Spinal cord (tissue), 10 donors: ENCODE data around the gene FAM110C. TPM values are rescaled to one million over a fixed set of nuclear protein-coding genes. Genes with fewer than 3 reads are reported as not detected.
"Not testable (repeated sequence)": the region's sequence is repeated elsewhere in the genome, so short reads cannot be mapped to it uniquely, and the experiment has no call there.

ENCODE experiments used
- DNase-seq, 6 donors: peaks; one replicate each; pipeline versions ENCODE4 v3.0.0 to v3.0.0-alpha.2; 2013 to 2015; ENCODE audit warnings: low spot score in 6 of 6, low read depth in 4 of 6
- H3K27ac ChIP-seq: one replicate; pipeline ENCODE4 v1.5.1; 2013; ENCODE audit warnings: low read depth, low read length, control low read depth
- H3K27me3 ChIP-seq: one replicate; pipeline ENCODE4 v1.6.1; 2013; ENCODE audit warnings: low read length; ENCODE audit not compliant: control insufficient read depth, insufficient read depth
- H3K36me3 ChIP-seq: one replicate; pipeline ENCODE4 v1.6.1; 2013; ENCODE audit warnings: low read length; ENCODE audit not compliant: control insufficient read depth, insufficient read depth
- H3K4me1 ChIP-seq: one replicate; pipeline ENCODE4 v1.6.1; 2013; ENCODE audit warnings: low read length; ENCODE audit not compliant: control insufficient read depth, insufficient read depth
- H3K4me3 ChIP-seq: one replicate; pipeline ENCODE4 v1.5.1; 2013; ENCODE audit warnings: low read depth, low read length, control low read depth
- H3K9me3 ChIP-seq: one replicate; pipeline ENCODE4 v1.6.1; 2013; ENCODE audit warnings: low read length; ENCODE audit not compliant: control insufficient read depth, insufficient read depth
- WGBS: methylation state at CpG from one replicate; pipeline ENCODE4 v1.1.5; 2013; ENCODE audit warnings: missing lambda C conversion rate; ENCODE audit not compliant: insufficient coverage; 5-methylcytosine and 5-hydroxymethylcytosine counted together
- polyA plus RNA-seq, 2 donors: library from polyadenylated mRNA; unstranded; fragments of 120-200 nt; gene quantifications; one replicate each; pipeline ENCODE4 v1.2.1, GENCODE V29; 2013; ENCODE audit not compliant: insufficient read length in 2 of 2
- total RNA-seq, 2 donors: library from RNA; depleted of rRNA in 1 of 2; stranded (reverse); fragments of 120-200 nt in 1 of 2; fragments of >200 nt in 1 of 2; gene quantifications; one replicate each; pipeline versions ENCODE4 v1.2.3 to v1.2.4, GENCODE V29; 2013 to 2014
- donor health status: healthy.

The FAM110C gene
- total and polyA plus RNA-seq, 4 donors: 3.8 to 7.6 (median 6.8) TPM

DNA sequence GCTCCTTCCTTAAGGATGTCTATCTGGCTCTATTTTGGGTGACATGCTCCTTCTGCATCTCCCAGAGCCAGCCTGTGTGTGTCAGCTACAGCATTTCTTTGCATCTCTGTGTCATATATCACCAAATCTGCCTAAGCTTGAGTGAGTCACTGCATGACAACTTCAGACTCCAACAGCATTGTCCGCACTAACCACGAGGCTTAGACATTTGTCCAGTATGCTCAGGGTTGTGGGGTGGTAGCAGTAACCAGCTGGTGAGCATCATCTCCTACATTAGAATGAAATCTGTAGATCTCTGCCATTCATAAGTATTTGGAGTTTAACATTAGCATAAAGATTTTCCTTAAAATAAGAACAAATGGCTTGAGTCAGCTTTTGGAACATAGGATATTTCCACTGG lies 30.4 kb downstream of the FAM110C start:
- H3K4me3 ChIP-seq, H3K4me1 ChIP-seq, H3K27me3 ChIP-seq, H3K9me3 ChIP-seq, DNase-seq, H3K36me3 ChIP-seq, H3K27ac ChIP-seq: not testable (repeated sequence)
- WGBS: no CpG with 5 or more reads among the region's 2 CpGs

DNA sequence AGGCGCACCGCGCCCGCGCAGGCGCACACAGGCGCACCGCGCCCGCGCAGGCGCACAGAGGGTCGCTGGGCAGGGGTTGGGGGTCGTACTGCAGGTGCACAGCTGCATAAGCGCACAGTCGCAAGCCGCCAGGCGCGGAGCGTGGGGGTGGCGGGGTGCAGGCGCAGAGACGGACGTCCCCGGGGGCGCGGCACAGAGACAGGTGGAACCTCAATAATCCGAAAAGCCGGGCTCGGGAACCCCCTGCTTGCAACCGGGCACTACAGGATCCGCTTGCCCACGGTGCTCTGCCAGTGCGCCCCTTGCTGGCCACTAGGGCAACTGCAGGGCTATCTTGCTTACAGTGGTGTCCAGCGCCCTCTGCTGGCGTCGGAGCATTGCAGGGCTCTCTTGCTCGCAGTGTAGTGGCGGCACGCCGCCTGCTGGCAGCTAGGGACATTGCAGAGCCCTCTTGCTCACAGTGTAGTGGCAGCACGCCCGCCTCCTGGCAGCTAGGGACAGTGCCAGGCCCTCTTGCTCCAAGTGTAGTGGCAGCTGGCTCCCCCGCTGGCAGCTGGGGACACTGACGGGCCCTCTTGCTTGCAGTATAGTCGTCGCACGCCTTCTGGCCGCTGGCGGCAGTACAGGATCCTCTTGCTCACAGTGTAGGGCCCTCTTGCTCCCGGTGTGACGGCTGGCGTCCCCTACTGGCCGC lies 34.9 kb downstream of the FAM110C start:
- Histone ChIP-seq H3K4me3 (no peak overlapping the region), H3K27ac (no peak overlapping the region), H3K4me1 (peaks cover 6% of the 10 kb centered on the region), H3K36me3 (no peaks in the 10 kb centered on the region), H3K9me3 (peaks cover 2% of the 10 kb centered on the region), H3K27me3 (peaks cover 2% of the 10 kb centered on the region)
- DNase-seq: peak in 1 of 6 donors; percentile 14
- 52% methylated on average over 48 of the region's 54 CpGs for WGBS

DNA sequence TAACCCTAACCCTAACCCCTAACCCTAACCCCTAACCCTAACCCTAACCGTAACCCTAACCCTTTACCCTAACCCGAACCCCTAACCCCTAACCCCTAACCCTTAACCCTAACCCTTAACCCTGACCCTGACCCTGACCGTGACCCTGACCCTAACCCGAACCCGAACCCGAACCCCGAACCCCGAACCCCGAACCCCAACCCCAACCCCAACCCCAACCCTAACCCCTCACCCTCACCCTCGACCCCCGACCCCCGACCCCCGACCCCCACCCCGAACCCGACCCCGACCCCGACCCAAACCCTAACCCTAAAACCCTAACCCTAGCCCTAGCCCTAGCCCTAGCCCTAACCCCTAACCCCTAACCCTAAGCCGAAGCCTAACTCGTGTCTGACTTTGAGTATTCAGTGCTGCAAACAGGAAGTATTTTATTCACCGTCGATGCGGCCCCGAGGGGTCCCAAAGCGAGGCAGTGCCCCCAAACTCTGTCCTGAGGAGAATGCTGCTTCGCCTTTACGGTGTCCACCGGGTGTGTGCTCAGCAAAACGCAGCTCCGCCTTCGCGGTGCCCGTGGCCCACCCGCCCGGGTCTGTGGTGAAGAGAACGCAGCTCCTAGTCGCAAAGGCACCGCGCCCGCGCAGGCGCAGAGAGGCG lies 36.0 kb downstream of the FAM110C start:
- no peaks in the 10 kb centered on the region for H3K36me3 ChIP-seq
- H3K4me1 ChIP-seq: peaks cover 6% of the 10 kb centered on the region
- 65% methylated on average over 13 of the region's 42 CpGs for WGBS
- H3K27ac ChIP-seq: no peak overlapping the region
- peaks cover 2% of the 10 kb centered on the region for H3K9me3 ChIP-seq
- H3K4me3 ChIP-seq: no peak overlapping the region
- peaks cover 2% of the 10 kb centered on the region for H3K27me3 ChIP-seq
- DNase-seq: peak in 1 of 6 donors; percentile 41

Other genes with a start within 250 kb of the FAM110C start
- gene SH3YL1, start 217.5 kb upstream of the FAM110C start, total RNA-seq: 10 to 100 TPM; 45.7 to 60.1 TPM
- gene SH3YL1, start 217.5 kb upstream of the FAM110C start, polyA plus RNA-seq: 10 to 100 TPM; 61.3 to 62.6 TPM
- gene ACP1, start 218.4 kb upstream of the FAM110C start, total RNA-seq: 100 to 1,000 TPM in 1 of 2 donors, 10 to 100 TPM in 1; 91.6 to 120 TPM
- 100 to 1,000 TPM; 116 to 118 TPM for gene ACP1, start 218.4 kb upstream of the FAM110C start, polyA plus RNA-seq
- 1 to 10 TPM in 1 of 2 donors, under 1 TPM in 1; 0.88 to 3.4 TPM for gene ALKAL2, start 241.6 kb upstream of the FAM110C start, total RNA-seq
- 1 to 10 TPM; 3.4 to 5.3 TPM for gene ALKAL2, start 241.6 kb upstream of the FAM110C start, polyA plus RNA-seq